Mammary epithelial cell (primary cell): ENCODE results near the gene SGCA.

Source experiments
- EZH2 ChIP-seq: IDR thresholded peaks from 2 replicates; pipeline ENCODE4 v1.6.1; 2012; ENCODE audit warnings: low read length, inconsistent platforms, borderline replicate concordance
- TF ChIP-seq, protein P1 (sequence below), 2 donors: IDR thresholded peaks in 1 of 2; conservative IDR thresholded peaks in 1 of 2; 2 replicates each; pipeline ENCODE4 v1.5.1; 2011 to 2012; ENCODE audit warnings: inconsistent platforms in 2 of 2, low read length in 2 of 2, mild to moderate bottlenecking in 2 of 2, control low read depth in 1 of 2, low read depth in 1 of 2; ENCODE audit not compliant: insufficient read depth in 1 of 2; ENCODE audit errors: extremely low read depth in 1 of 2

DNA sequence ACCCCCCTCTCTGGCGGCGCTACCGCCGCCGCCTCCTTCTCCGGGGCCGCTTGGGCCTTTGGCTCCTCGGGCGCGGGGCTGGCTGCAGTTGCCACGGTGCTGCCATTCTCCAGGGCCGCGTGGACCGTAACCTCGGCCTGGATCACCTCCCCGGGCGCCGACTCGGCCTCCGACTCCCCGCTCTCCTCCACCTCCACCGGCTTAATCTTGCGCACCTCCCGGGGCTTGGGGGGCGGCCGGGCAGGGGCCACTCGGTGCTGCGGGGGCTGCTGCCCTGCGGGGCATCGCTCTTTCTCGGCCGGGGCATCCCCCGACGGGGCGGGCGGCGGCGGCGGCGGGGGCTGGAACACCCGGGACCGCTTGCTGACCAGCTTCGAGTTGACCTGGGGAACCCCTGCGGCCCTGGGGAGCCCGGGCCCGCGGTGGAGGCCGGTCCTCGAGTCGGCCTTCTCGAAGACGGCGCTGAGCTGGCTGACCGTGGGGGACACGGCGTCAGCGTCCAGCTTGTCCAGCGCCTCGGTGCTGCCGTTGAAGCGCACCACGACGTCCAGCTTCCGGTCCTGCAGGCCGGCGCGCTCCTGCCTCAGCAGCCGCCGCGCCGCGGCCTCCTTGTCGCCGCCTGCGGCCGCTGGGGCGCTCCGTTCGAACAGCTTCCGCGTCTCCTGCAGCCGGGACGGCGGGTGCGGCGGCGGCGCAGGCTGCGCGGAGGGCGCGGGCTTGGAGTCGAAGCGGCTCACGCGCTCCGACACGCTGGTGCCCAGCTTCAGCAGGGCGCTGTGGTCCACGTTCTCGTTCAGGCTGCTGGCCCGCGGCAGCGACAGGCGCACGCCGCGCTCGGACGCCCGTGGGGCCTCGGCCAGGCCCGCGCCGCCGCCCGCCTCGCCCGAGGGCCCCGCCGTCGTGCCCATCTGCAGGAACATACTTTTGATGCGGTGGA is 16.1 kb upstream of the SGCA start:
- TF ChIP-seq, protein P1, sequence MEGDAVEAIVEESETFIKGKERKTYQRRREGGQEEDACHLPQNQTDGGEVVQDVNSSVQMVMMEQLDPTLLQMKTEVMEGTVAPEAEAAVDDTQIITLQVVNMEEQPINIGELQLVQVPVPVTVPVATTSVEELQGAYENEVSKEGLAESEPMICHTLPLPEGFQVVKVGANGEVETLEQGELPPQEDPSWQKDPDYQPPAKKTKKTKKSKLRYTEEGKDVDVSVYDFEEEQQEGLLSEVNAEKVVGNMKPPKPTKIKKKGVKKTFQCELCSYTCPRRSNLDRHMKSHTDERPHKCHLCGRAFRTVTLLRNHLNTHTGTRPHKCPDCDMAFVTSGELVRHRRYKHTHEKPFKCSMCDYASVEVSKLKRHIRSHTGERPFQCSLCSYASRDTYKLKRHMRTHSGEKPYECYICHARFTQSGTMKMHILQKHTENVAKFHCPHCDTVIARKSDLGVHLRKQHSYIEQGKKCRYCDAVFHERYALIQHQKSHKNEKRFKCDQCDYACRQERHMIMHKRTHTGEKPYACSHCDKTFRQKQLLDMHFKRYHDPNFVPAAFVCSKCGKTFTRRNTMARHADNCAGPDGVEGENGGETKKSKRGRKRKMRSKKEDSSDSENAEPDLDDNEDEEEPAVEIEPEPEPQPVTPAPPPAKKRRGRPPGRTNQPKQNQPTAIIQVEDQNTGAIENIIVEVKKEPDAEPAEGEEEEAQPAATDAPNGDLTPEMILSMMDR (conservative IDR thresholded peaks at IDR 0.05 in 1 of 2, IDR thresholded peaks at IDR 0.05 in 1 of 2; ENCODE audit: extremely low read depth in 1 of 2, insufficient read depth in 1 of 2, low read depth in 1 of 2, low read length in 2 of 2): no peak
- no peak for TF ChIP-seq EZH2
